GM21515 (cell line): Measurements from ENCODE around the gene FANCE.
A peak's percentile ranks its signal among the peaks of the same experiment; 100 is the strongest.
"Not testable (repeated sequence)": the region's sequence is repeated elsewhere in the genome, so short reads cannot be mapped to it uniquely, and the experiment has no call there.

ENCODE experiments used
- ATAC-seq: cut with Tn5 transposase; IDR thresholded peaks from one replicate; pipeline ENCODE4 v1.9.1; 2021; ENCODE audit not compliant: unreplicated experiment

FANCE gene

DNA sequence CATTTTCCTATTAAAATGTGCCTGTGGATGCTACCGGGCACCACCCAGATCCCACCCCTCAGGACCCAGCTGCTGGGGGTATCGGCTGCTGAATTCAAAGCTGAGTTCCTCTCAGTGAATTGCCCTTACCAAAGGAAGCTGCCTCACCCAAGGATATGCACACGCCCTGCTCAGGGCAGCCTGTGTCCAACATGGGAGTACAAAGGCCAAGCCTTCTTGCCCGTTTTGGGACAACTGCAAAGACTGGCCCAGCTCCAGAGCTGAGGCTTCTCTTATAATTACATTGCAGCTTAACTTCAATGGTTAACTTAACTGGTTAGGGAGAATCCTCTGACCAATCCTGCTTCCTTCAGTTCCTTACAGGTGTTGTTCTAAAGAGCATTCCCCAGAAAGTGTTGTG lies 19.8 kb upstream of the FANCE start:
- ATAC-seq: no peak

DNA sequence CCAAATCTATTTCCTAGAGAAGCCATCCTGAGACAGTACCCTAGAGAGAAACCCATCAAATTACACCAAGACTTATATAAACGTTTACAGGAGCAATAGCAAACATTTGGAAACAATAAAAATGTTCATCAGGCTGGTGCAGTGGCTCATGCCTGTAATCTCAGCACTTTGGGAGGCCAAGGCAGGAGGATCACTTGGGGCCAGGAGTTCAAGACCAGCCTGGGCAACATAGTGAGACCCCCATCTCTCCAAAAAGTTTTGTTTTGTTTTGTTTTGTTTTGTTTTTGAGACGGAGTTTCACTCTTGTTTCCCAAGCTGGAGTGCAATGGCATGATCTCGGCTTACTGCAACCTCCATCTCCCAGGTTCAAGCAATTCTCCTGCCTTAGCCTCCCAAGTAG lies 19.4 kb upstream of the FANCE start:
- ATAC-seq: not testable (repeated sequence)

DNA sequence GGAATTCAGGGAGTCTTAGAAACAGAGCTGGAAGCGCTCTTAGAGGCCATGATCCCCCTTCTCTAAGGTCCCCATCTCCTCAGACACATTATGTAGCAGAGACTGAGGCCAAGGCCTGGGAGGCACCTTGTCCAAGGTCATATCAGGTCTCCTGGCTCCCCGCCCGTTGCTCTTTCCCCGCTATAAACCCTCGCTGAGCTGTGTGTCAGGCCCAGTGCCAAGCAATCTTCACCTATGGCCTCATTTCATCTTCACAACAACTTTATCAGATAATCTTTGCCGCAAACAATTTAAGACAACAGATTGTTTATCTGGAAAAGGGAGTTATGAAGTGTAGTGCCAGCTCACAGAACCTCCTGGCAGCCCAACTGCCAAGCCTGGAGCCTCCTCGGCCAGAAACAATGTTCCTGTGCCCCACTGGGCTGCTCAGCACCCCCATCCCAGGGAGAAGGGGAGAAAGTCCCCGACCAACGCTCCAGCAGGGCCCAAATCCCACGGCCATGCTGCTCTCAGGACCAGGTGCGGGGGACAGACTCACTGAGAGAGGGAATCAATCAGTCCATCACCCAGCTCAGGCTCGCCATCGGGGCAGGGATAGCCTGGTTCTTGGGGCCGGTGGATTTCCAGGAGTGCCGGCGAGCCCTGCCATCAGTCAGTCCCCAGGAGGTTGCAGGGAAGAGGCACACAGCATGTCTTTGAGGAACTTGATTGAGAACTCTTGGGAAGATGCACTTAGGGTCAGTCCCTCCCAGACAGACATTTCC lies 16.9 kb upstream of the FANCE start:
- no peak for ATAC-seq

DNA sequence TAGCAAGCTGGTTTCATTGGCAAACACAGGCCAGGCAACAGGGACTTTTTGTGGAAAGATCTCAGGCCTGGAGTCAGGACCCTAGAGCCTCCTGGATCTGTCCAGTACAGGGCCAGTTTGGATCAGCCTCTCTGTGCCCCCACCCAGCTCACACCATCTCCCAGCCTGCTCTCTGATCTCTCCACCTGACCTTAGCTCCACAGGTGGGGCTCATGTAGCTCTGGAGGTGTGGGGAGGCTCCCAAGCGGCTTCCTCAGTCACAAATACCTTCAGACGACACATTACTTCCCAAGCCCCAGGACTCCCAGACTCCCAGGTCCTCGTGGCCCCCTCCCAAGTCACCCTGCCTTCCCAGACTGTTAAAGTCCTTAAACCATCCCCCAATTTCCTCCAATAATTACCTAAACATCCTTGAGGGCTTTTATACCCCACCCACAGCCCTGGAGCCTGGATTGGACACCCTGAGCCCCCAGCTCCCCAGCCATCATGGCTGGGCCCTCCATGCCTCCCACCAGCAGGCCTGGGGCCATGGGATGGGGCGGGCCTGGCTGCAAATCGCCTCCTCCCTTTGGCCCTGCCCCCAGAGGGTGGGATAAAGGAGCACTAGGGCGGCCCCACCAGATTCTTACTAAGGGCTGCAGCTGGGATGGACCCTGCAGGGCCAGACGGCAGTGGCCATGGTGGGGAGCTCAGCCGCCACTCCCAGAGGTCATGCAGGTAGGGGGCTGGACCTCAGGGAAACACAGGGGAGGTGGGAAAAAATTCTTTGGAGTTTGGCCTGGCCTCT lies 15.9 kb upstream of the FANCE start:
- ATAC-seq: no peak

DNA sequence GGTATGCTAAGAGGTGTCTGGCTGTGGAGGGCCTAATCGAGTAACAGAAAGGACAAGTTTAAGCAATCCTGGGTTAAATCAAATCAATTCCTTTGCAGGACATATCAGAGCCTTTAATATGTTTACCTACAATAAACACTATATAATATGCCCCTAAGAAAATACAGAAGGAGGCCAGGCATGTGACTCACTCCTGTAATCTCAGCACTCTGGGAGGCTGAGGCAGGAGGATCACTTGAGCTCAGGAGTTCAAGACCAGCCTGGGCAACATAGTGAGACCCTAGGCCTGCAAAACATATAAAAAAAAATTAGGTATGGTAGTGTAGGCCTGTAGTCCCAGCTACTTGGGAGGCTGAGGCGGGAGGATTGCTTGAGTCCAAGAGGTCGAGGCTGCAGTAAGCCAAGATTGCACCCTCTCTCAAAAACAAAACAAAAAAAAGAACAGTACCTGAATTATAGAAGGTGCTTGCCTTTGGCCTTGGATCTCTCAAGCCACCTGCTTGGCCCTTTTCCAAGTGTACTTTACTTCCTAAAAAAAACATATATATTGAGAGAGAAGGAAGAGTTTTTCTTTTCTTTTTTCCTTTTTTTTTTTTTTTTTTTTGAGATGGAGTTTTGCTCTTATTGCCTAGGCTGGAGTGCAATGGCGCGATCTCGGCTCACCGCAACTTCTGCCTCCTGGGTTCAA lies 13.6 kb upstream of the FANCE start:
- not testable (repeated sequence) for ATAC-seq

DNA sequence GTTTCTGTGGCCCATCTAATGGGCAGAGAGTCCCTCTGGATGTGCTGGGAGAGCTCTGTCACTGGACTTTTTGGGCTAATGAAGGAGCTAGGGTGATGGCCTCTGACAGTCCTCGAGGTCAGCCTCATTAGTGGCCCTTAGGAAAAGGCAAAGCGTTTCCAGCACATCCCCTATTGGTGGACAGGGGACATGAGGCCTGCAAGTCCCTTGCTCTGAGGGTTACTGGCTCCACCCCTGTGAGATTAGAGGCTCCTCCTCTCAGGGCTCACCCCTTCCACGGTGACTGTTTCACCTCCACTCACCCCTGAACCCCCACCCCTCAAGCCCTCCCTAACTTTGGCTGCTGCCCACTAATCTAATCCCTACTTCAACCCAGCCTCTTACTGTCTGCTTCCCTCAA lies 12.8 kb upstream of the FANCE start:
- no peak for ATAC-seq

DNA sequence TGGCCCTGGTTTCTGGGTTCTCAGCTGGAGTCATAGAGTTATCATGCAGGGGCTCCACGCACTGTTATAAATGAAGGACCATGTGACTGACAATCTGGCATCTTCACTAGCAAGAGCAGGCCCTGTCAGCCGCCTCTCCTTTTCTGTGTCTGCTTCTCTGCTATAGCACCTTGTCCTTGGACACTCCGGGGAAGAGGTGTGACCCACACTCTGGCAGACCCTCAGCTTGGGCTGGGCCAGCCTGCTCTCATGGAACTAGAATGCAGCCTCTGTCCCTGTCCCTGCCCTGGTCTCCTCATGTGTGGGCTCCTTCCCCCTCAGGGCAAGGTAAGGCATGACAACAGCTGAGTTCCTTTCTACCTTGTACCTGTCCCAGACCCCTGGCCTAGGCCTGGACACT lies 10.9 kb upstream of the FANCE start:
- ATAC-seq: no peak

DNA sequence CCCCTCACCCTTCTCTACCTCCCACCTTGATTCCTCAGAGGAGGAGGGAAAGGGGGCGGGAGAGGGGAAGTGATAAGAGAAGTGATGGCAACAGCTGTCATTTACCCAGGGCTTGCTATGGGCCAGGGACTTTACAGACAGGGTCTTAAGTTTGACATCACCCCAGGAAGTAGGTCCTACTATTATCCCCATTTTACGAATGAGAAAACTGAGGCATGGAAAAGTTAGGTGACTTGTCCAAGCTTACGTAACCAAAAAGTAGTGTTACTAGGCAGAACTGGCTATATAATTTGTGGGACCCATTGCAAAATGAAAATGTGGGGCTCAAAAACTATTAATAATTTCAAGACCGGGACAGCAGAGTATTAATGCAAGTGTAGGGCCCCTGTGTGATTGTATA lies 10.5 kb upstream of the FANCE start:
- ATAC-seq: no peak

DNA sequence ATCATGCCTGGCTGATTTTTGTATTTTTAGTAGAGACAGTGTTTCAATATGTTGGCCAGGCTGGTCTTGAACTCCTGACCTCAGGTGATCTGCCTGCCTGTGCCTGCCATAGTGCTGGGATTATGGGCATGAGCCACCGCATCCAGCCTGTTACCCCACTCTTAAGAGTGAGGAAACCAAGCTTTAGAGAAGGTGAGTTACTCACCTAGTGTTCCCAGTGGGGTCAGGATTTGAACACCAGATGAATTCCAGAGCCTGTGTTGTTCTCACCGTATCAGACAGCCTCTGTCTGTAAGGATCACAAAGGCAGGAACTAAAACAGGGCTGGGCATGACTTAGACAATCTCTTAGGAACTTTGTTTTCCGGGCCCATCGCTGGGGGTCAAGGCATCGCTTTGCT lies 9.4 kb upstream of the FANCE start:
- ATAC-seq: no peak

DNA sequence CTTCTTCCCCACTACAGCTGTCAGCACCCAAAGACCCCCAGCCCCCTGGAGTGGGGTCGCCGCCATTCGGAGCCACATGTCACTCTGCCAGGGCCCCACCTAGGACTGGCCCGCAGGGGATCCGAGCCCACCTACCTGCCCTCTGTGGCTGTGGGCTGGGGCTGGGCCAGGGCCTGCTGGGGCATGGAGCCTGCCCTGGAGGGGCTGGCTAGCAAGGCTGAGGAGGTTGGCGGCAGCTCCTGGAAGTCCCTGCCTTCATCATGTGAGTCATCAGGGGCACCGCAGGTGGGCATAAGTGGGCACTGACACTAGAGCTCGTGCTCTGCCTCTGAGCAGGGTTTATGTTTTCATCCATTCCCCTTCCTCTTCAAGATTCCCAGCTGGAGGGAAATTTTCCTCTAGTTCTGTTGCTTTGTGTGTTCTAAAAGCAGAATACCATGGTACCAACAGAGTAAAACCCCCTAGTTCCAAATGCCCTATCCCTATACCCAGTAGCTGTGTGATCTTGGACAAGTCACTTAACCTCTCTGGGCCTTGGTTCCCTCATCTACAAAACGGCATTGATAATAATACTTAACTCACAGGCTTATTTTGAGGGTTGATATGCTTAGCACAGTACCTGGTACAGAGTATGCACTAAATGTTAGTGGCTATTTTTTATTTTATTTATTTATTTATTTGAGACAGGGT lies 8.7 kb upstream of the FANCE start:
- ATAC-seq: no peak

DNA sequence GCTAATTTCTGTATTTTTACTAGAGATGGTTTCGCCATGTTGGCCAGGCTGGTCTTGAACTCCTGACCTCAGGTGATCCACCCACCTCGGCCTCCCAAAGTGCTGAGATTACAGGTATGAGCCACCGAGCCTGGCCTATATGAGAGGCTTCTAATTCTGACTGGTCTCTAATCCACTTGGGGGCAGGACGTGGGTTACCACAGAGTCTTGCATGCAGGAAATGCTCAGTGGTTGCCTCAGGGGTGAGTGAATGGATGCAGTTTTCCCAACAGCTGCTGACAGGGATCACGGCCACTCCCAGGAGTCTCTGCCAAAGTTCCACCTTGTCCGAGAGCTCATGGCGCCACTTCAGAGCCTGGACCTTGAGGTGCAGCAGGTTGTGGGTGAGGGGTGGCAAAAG lies 6.4 kb upstream of the FANCE start:
- ATAC-seq: no peak

DNA sequence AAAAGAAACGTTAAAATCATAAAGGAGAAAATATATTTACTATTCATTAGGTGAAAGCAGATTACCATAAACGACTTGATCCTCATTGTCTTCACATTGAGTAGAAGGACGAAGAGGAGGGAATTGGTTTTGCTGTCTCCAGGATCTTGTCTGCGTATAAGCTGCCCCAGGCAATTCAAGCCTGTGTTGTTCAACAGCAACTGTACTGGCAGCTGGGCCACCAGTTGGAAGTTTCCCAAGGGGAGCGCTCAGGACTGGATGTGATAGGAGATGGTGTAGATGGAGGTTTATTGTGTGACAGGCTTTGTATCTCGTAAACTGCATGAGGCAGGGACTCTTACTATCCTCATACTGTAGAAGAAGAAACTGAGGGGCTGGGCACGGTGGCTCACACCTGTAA lies 3.9 kb upstream of the FANCE start:
- ATAC-seq: no peak

DNA sequence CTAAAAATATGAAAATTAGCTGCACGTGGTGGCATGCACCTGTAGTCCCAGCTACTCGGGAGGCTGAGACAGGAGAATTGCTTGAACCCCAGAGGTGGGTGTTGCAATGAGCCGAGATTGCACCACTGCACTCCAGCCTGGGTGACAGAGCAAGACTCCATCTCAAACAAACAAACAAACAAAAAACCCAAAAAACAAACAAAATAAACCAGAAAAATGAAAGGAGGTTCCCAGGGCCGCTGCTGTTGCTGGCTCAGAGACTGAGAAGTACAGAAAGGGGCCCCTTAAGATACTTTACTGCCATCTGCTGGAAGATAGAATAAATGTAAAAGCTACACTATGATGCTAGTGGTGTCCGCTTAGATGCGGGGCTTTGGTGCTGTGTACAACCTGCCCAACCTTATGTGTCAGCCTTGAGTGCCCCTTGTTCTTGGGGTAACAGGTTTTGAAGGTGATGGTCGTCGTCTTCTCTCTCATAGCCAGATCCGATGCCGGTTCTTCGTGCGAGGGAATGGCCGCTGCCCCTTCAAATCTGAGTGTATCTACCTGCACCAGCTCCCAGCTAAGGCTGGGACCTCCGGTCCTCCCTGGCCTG lies 2.8 kb upstream of the FANCE start:
- ATAC-seq: peak; percentile 48

DNA sequence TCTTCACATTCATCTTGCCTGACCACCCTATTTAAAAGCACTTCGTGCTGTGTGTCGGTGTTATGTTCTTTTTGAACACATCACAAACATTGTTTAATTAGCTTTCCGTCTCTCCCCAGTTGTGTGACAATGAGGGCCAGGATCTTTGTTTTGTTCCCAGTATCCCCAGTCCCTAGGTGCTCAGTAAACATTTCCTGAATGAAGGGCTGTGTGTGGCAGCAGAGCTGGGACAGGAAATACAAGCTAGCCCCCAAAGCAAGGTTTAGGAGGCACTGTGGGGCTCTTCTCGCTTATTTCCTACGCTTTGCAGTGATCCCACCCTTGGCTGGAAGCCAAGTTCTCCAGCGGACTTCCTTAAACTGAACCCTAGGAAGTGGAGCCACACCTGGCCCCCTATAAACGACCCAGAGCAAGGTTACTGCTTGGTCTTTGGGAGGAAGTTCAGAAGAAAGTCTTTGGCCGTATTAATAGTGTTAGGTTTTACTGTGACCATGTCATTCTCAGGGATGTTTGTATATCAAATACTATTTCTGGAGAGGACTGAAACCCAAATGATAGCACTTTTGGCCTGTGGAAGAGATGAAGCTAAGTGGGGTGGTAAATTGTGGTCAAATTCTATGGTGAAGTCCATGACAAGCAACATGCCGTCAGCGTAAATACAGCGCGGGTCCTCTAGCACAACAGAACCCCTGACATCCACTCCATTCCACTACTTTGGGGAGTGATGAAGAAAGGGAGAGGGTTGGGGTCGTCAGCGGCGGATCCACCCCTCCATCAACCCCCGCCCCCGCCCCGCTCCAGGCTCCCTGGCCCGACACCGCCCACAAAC lies 570 bp upstream of the FANCE start:
- ATAC-seq: no peak

DNA sequence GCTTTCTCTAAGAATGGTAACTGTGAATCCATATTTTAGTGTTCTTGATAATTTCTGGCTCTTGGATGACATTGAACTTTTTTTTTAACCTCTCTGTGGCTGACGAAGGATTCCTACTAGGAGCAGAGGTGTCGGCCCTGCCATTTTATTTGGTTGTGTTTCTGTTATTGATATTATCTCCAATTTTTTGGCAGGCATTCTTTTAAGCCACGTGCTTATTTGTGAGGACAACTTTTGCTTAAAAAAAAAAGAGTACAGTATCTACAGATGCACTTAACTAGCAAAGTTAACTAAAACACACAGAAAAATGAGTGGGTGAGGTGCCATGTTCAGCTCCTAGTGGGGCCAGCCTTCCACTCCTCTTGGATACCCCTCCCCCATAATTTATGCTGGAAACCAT lies 1.1 kb downstream of the FANCE start:
- ATAC-seq: no peak

DNA sequence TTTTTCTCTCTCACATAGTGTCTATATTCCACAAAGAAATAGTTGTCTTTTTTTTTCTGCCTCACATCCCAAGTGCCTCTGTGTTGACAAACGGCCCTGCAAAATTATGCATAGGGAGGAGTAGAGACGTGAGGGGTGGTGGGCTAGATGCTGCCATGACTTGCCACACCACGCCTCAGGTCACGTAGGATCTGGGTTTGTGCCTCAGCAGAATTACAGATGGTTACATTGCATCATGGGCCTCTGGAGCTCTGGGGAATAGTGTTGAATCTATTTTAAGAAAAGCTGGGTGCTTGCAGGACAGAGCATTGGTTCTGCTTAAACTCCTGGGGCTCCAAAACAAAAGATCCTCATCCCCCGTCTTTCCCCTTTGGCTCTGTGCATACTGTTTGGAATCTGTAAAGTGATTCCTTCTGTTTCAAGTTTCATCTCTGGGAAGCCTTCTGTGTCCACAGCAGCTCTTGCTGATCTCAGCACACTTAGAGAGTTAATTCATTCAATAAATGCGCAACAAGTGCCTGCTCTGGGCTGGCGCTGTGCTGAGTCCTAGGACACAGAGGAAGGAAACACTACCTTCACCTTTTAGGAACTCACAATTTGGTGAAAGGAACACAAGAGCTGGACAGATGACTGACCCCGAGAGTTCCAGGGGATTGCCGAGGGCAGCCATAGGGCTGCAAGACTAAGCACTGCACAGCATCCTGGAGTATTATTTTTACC lies 2.4 kb downstream of the FANCE start:
- no peak for ATAC-seq

DNA sequence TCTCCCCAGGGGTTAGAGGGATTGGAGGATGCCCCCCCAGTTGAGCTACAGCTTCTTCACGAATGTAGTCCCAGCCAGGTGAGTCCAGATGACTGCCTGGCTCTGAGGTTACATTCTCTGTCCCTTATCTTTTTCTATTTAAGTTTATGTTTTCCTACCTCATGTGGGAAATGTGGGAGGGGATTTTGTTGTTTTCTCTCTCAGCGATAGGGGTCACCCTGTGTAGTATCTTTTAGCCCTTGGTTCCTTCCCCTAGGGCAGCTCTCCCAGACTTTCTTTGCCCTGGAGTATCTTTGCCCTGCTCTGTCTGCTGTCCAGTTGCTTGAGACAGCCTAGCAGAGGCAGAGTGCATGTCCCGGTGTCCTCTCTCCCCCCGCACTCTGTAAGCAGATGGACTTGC lies 5.8 kb downstream of the FANCE start:
- no peak for ATAC-seq

DNA sequence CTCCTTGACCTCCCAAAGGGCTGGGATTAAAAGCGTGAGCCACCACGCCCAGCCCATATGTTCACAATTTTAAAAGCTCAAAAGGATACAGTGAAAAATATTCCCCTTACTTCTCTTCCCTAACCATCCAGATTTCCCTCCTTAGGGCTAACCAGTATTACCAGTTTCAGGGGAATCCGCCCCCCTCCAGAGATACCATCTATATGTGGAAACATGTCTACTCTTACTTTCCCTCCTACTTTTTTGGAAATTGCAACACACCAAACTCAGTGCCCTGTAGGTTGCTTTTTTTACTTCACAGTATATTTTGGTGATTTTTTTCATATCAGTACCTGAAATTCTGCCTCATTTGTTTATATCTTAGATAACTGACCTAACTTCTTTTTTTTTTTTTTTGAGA lies 9.1 kb downstream of the FANCE start:
- no peak for ATAC-seq

DNA sequence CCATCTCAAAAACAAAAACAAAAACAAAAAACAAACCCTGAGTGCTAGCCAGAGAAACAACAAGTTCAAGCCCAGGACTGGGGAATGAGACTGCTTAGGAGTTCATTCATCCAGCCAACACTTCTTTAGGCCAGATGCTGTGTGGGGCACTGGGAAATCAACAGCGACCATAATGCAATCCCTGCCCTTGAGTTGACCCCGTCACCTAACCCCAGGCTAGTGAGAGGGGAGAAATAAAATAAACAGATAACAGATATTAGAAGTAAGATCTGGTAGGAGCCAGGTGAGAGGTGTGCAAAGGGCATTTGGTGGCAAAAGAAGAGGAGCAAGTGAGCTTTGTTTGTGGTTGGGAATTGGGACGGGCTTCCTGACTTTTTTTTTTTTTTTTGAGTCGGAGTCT lies 11.2 kb downstream of the FANCE start:
- ATAC-seq: no peak

DNA sequence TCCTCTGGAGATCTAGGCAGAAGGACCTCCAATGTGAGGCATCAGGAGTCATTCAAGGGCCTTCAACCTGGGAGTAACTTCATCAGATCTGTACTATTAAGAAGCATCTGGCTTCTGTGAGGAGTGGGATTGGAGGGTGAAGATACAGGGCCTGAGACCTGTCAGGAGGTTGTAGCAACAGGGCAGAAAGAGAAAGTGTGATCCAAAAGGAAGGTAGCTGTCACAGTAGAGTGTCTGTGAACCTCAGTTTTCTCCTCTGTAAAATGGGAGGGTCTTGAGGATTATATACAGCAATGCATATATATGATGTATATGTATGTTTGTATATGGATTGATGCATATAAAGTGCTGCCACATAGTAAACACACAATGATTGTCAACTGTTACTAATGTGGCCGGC lies 13.5 kb downstream of the FANCE start:
- no peak for ATAC-seq
